SH-SY5Y (cell line): ENCODE measurements around the gene ADAMTS17.

Source experiments
- GATA2 ChIP-seq: IDR thresholded peaks from 2 replicates; pipeline ENCODE4 v1.6.1; 2011; ENCODE audit warnings: mild to moderate bottlenecking, low read depth, low read length
- GATA3 ChIP-seq: IDR thresholded peaks from 2 replicates; pipeline ENCODE4 v1.6.1; 2011; ENCODE audit warnings: low read depth, mild to moderate bottlenecking, low read length, moderate library complexity

- TF ChIP-seq GATA2, result no peak
- no peak for TF ChIP-seq GATA3
Observed at GRCh38 chr15:100113351-100114080, 228.3 kb downstream of the ADAMTS17 start.
